Sigmoid colon (tissue), 7 donors: Measurements from ENCODE around the gene EBPL. TPM values are rescaled to one million over a fixed set of nuclear protein-coding genes. Genes with fewer than 3 reads are reported as not detected.

ENCODE experiments used
- DNase-seq: peaks from one replicate; pipeline ENCODE4 v3.0.0-alpha.2; 2019
- H3K27ac ChIP-seq, 4 donors: fragments of 200-600 bp; sonication (generic); one replicate each; pipeline ENCODE4 v1.5.1; 2016 to 2019; ENCODE audit warnings: mild to moderate bottlenecking in 1 of 4
- H3K27me3 ChIP-seq, 3 donors: fragments of 200-600 bp; sonication (generic); one replicate each; pipeline ENCODE4 v1.5.1; 2019; ENCODE audit warnings: mild to moderate bottlenecking in 1 of 3
- H3K36me3 ChIP-seq, 4 donors: fragments of 200-600 bp; sonication (generic); one replicate each; pipeline ENCODE4 v1.5.1; 2016 to 2019
- H3K4me1 ChIP-seq, 4 donors: fragments of 200-600 bp; sonication (generic); one replicate each; pipeline ENCODE4 v1.5.1; 2017 to 2019
- H3K4me3 ChIP-seq, 4 donors: fragments of 200-600 bp; sonication (generic); one replicate each; pipeline ENCODE4 v1.5.1; 2017 to 2019; ENCODE audit warnings: mild to moderate bottlenecking in 2 of 4, moderate library complexity in 1 of 4
- H3K9me3 ChIP-seq, 4 donors: fragments of 200-600 bp in 3 of 4; sonication (generic) in 3 of 4; one replicate each; pipeline versions ENCODE4 v1.5.1 to v1.6.1; 2013 to 2019
- CTCF ChIP-seq, 4 experiments: fragments of 450-650 bp in 3 of 4; fragments of 200-600 bp in 1 of 4; IDR thresholded peaks; one replicate each; pipeline ENCODE4 v1.5.1; 2016 to 2019; ENCODE audit warnings: antibody characterized with exemption in 4 of 4, mild to moderate bottlenecking in 3 of 4, moderate library complexity in 2 of 4
- EP300 ChIP-seq, 4 donors: sonication (generic); formaldehyde crosslinking; IDR thresholded peaks; one replicate each; pipeline ENCODE4 v1.6.1; 2017; ENCODE audit warnings: antibody characterized with exemption in 4 of 4
- POLR2A ChIP-seq, 2 donors: fragments of 450-650 bp; IDR thresholded peaks; one replicate each; pipeline ENCODE4 v1.6.1; 2016; ENCODE audit warnings: antibody characterized with exemption in 2 of 2, mild to moderate bottlenecking in 2 of 2, moderate library complexity in 2 of 2
- POLR2AphosphoS5 ChIP-seq, 4 donors: sonication (generic); formaldehyde crosslinking; IDR thresholded peaks; one replicate each; pipeline ENCODE4 v1.6.1; 2017; ENCODE audit warnings: antibody characterized with exemption in 4 of 4
- WGBS, 2 donors: extraction: QIAGEN DNeasy Blood & Tissue Kit; methylation state at CpG; one replicate each; pipeline ENCODE4 v1.1.7; 2013; 5-methylcytosine and 5-hydroxymethylcytosine counted together
- intact Hi-C: fragments of 100-400 bp; cut with DNase I; formaldehyde crosslinking; loops from one replicate; pipeline ENCODE4 v1.15.1; 2023
- polyA plus RNA-seq, 3 donors: library from polyadenylated mRNA; stranded (reverse); fragments of 200-250 nt; gene quantifications; one replicate each; pipeline ENCODE4 v1.2.3, GENCODE V29; 2013
- total RNA-seq, 4 donors: library from RNA; depleted of rRNA; stranded (reverse); fragments of >200 nt; gene quantifications; one replicate each; pipeline ENCODE4 v1.1.0, GENCODE V29; 2016
- donor health status: healthy with polysubstance abuse.
- donor health status: Bipolar disorder and iron deficiency.
- donor health status: healthy.

EBPL gene
- total and polyA plus RNA-seq, 7 donors = 22.4 to 75.9 (median 53.2) TPM

GRCh38 chr13:49629947-49630346 lies 61.3 kb downstream of the EBPL start:
- H3K27ac ChIP-seq = no peak overlapping the region
- intact Hi-C loops = no loop called here
- no peaks in the 10 kb centered on the region for H3K36me3 ChIP-seq
- WGBS, 2 donors = 78 to 93% methylated on average over 4 of the region's 4 CpGs
- no peaks in the 10 kb centered on the region for H3K4me1 ChIP-seq
- no peak for DNase-seq
- no peaks in the 10 kb centered on the region for H3K27me3 ChIP-seq
- TF ChIP-seq POLR2A (IDR thresholded peaks at IDR 0.05) (no peak), EP300 (IDR thresholded peaks at IDR 0.05) (no peak), POLR2AphosphoS5 (IDR thresholded peaks at IDR 0.05) (no peak), CTCF (IDR thresholded peaks at IDR 0.05) (no peak)
- H3K4me3 ChIP-seq = no peak overlapping the region
- H3K9me3 ChIP-seq = no peaks in the 10 kb centered on the region

- no peaks in the 10 kb centered on the region for H3K4me1 ChIP-seq
- WGBS, 2 donors = 75 to 85% methylated on average over 8 of the region's 8 CpGs
Observed at GRCh38 chr13:49629196-49629938, 61.9 kb downstream of the EBPL start.

GRCh38 chr13:49627831-49628652 lies 63.2 kb downstream of the EBPL start, which contains the start of gene ARL11:
Gene ARL11 (plus strand): TSS chr13:49628507. CDS start chr13:49630448, 1,941 bp downstream.
- WGBS, 2 donors = 48 to 49% methylated on average over 17 of the region's 17 CpGs
- no peaks in the 10 kb centered on the region for H3K4me1 ChIP-seq
- DNase-seq = peak; percentile 76
- intact Hi-C loops = no loop called here
- H3K27me3 ChIP-seq = no peaks in the 10 kb centered on the region
- no peaks in the 10 kb centered on the region for H3K9me3 ChIP-seq
- H3K36me3 ChIP-seq = no peaks in the 10 kb centered on the region
- no peak within 1 kb of the TSS for H3K27ac ChIP-seq
- no peak for TF ChIP-seq CTCF (IDR thresholded peaks at IDR 0.05)
- TF ChIP-seq POLR2AphosphoS5 (IDR thresholded peaks at IDR 0.05) = peak in 2 of 4 donors; percentile 33 to 39
- peak within 1 kb of the TSS in 3 of 4 donors; percentile 5 to 27 (median 22) for H3K4me3 ChIP-seq

More at GRCh38 chr13:49629196-49629938, 61.9 kb downstream of the EBPL start:
- H3K9me3 ChIP-seq = no peaks in the 10 kb centered on the region
- H3K27me3 ChIP-seq = no peaks in the 10 kb centered on the region
- intact Hi-C loops = no loop called here
- TF ChIP-seq POLR2AphosphoS5 (IDR thresholded peaks at IDR 0.05) (no peak), POLR2A (IDR thresholded peaks at IDR 0.05) (no peak)
- peak overlapping the region in 1 of 4 donors; percentile 27 for H3K4me3 ChIP-seq
- H3K36me3 ChIP-seq = no peaks in the 10 kb centered on the region
- DNase-seq = no peak
- H3K27ac ChIP-seq = no peak overlapping the region

GRCh38 chr13:49625392-49626079 lies 65.8 kb downstream of the EBPL start:
- TF ChIP-seq POLR2AphosphoS5 (IDR thresholded peaks at IDR 0.05) (no peak), EP300 (IDR thresholded peaks at IDR 0.05) (no peak), CTCF (IDR thresholded peaks at IDR 0.05) (no peak), POLR2A (IDR thresholded peaks at IDR 0.05) (no peak)
- no peaks in the 10 kb centered on the region for H3K9me3 ChIP-seq
- no peak overlapping the region for H3K4me3 ChIP-seq
- H3K27ac ChIP-seq = no peak overlapping the region
- 54 to 76% methylated on average over 12 of the region's 12 CpGs for WGBS, 2 donors
- intact Hi-C loops = no loop called here
- no peaks in the 10 kb centered on the region for H3K4me1 ChIP-seq
- no peaks in the 10 kb centered on the region for H3K27me3 ChIP-seq
- DNase-seq = no peak
- no peaks in the 10 kb centered on the region for H3K36me3 ChIP-seq

- no peaks in the 10 kb centered on the region for H3K9me3 ChIP-seq
- no peak overlapping the region for H3K4me3 ChIP-seq
- H3K27me3 ChIP-seq = no peaks in the 10 kb centered on the region
- intact Hi-C loops = no loop called here
- no peak for TF ChIP-seq EP300 (IDR thresholded peaks at IDR 0.05)
- no peak for TF ChIP-seq POLR2A (IDR thresholded peaks at IDR 0.05)
- TF ChIP-seq CTCF (IDR thresholded peaks at IDR 0.05) = no peak
- no peak for TF ChIP-seq POLR2AphosphoS5 (IDR thresholded peaks at IDR 0.05)
- no peak for DNase-seq
- H3K36me3 ChIP-seq = no peaks in the 10 kb centered on the region
- H3K4me1 ChIP-seq = no peaks in the 10 kb centered on the region
- 91% methylated on average over 6 of the region's 6 CpGs for WGBS, 2 donors
- H3K27ac ChIP-seq = no peak overlapping the region
Observed at GRCh38 chr13:49624229-49624628, 67.1 kb downstream of the EBPL start.
